ENCODE data around the gene ERC1.
A peak's percentile ranks its signal among the peaks of the same experiment; 100 is the strongest.
"Not testable (repeated sequence)": the region's sequence is repeated elsewhere in the genome, so short reads cannot be mapped to it uniquely, and the experiment has no call there.

The ERC1 gene

DNA sequence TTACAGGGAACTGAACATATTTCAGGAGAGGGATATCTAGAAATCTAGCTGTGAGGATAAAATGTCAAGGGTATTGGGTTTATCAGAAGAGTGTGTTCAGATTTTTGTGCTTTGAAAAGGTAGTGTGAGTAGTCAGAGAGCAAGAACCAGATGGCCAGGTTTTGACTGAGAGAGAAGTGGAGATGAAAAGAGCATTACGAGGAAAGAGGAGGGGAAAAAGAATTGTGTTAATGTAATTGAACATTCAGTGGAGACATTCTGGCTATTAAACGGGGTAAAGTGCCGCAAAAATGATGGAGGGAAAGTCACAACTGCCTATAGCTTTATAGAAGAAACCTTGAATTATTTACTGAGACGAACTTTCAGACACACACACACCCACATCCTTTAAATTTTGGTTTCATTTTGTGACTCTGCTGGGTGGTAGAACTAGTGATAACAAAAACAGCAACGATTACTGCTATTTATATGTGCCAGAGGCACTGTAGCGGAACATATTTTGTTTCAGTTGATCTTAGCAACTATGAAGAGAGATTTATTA, 213.6 kb downstream of the ERC1 start:
- Mint-ChIP-seq H3K4me3 (no peak overlapping the region), H3K4me1 (ENCODE audit: low read depth) (peaks cover 15% of the 10 kb centered on the region)

DNA sequence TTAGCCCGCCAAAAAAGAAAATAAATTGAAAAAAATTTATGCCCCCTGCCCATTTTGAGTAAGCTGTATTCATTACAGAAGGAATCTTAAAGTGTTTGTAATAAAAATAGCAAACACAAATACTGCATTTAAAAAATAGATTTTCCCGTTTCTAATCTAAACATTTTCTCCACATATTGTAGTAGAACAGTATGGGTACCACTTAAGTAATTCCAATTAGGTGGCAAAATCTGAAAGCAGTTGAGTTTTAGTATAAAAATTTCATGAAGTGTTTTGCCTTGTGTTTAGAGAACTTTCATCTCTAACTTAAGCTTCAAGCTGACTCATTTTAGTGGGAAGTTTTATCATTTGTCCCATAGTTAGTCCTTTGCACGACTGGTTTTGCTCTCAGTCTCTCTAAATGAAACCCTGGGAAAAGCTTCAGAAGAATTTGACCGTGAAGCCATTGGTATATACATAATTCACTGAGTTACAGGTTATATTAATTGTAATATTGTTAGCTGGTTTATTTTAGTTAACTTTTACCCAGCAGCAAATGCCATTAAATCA, 214.6 kb downstream of the ERC1 start:
- Mint-ChIP-seq H3K27me3 (no peaks in the 10 kb centered on the region), H3K9me3 (no peaks in the 10 kb centered on the region), H3K27ac (no peak overlapping the region), H3K4me3 (no peak overlapping the region), H3K36me3 (ENCODE audit: low read depth) (peaks cover 10% of the 10 kb centered on the region), H3K4me1 (ENCODE audit: low read depth) (peaks cover 15% of the 10 kb centered on the region)
- no peak for DNase-seq

More for the DNA sequence above, 213.6 kb downstream of the ERC1 start:
- Mint-ChIP-seq H3K27ac (no peak overlapping the region), H3K36me3 (ENCODE audit: low read depth) (peaks cover 16% of the 10 kb centered on the region), H3K27me3 (no peaks in the 10 kb centered on the region), H3K9me3 (no peaks in the 10 kb centered on the region)
- DNase-seq = no peak

- no peak for DNase-seq
- Mint-ChIP-seq H3K27me3 (no peaks in the 10 kb centered on the region), H3K36me3 (ENCODE audit: low read depth) (peaks cover 10% of the 10 kb centered on the region), H3K27ac (no peak overlapping the region), H3K4me3 (no peak overlapping the region), H3K4me1 (ENCODE audit: low read depth) (peaks cover 15% of the 10 kb centered on the region), H3K9me3 (no peaks in the 10 kb centered on the region)
Observed at GRCh38 chr12:1206118-1206734, 215.2 kb downstream of the ERC1 start.

GRCh38 chr12:1207276-1207675, 216.3 kb downstream of the ERC1 start:
- no peak for DNase-seq
- no peak overlapping the region for H3K27ac Mint-ChIP-seq
- no peaks in the 10 kb centered on the region for H3K9me3 Mint-ChIP-seq
- H3K4me3 Mint-ChIP-seq = no peak overlapping the region
- peaks cover 12% of the 10 kb centered on the region for H3K4me1 Mint-ChIP-seq (ENCODE audit: low read depth)
- H3K36me3 Mint-ChIP-seq (ENCODE audit: low read depth) = peaks cover 10% of the 10 kb centered on the region
- no peaks in the 10 kb centered on the region for H3K27me3 Mint-ChIP-seq

- not testable (repeated sequence) for H3K9me3 Mint-ChIP-seq; H3K27ac Mint-ChIP-seq; H3K27me3 Mint-ChIP-seq; DNase-seq; H3K4me3 Mint-ChIP-seq; H3K36me3 Mint-ChIP-seq (ENCODE audit: low read depth)
- H3K4me1 Mint-ChIP-seq (ENCODE audit: low read depth) = peaks cover 24% of the 10 kb centered on the region
Observed at GRCh38 chr12:1208719-1209118, 217.7 kb downstream of the ERC1 start.

DNA sequence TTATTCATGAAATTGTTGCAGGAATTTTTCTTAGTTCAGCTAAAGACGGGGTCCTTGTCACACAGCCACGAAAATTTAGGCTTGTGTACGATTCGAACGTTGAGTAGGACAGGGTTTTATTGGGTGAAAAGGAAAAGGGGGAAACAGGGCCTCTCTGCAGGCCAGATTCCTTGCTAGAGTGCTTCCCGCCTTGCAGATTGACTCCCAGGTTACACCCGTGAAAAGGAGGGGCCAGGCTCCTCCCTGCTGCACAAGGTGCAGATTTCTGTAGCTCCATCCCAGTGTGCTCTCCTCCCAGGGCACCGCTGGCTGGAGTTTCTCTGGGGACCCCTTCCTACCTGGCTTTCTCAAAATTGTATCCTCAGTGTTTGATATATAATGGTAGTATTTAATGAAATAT, 221.5 kb downstream of the ERC1 start:
- no peak for DNase-seq
- Mint-ChIP-seq H3K27ac (no peak overlapping the region), H3K36me3 (ENCODE audit: low read depth) (peaks cover 10% of the 10 kb centered on the region), H3K4me3 (no peak overlapping the region), H3K27me3 (no peaks in the 10 kb centered on the region), H3K4me1 (ENCODE audit: low read depth) (peaks cover 18% of the 10 kb centered on the region), H3K9me3 (no peaks in the 10 kb centered on the region)

DNA sequence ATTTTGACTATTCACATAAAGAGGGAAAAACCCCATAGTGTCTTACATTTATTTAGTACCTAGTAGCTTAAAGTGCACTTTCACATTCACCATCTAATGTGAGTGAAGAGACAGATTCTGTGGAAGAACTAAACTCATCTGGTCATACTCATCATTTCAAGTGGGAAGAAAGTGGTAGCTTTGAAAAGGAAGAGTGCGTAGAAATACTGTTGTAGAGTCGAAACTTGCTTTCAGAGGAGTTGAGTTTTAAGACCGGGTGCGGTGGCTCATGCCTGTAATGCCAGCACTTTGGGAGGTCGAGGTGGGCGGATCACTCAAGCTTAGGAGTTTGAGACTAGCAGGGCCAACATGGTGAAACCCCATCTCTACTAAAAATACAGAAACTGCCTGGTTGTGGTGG, 222.2 kb downstream of the ERC1 start:
- peak overlapping the region; percentile 76 for H3K27ac Mint-ChIP-seq
- no peak overlapping the region for H3K4me3 Mint-ChIP-seq
- peaks cover 5% of the 10 kb centered on the region for H3K36me3 Mint-ChIP-seq (ENCODE audit: low read depth)
- peak; percentile 37 for DNase-seq
- peaks cover 18% of the 10 kb centered on the region for H3K4me1 Mint-ChIP-seq (ENCODE audit: low read depth)
- H3K27me3 Mint-ChIP-seq = no peaks in the 10 kb centered on the region
- H3K9me3 Mint-ChIP-seq = no peaks in the 10 kb centered on the region

DNA sequence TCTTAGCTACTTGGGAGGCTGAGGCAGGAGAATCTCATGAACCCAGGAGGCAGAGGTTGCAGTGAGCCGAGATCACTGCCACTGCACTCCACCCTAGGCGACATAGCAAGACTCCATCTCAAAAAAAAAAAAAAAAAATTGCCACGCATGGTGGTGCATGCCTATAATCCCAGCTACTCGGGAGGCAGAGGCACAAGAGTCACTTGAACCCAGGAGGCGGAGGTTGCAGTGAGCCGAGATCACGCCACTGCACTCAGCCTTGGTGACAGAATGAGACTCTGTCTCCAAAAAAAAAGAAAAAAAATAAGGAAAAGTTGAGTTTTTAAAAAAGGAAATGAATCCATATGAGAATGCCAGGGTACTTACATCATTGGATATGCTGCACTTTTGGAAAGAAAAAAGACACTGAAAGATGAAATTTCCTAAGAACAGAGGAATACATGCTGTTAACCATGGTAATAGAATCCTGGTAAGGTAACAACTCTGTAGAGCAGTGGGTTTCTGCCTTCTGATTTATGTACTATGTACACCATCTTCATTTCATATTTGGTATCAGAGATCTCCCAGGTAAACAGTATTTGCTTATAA, 222.7 kb downstream of the ERC1 start:
- Mint-ChIP-seq H3K9me3 (no peaks in the 10 kb centered on the region), H3K4me3 (no peak overlapping the region), H3K27me3 (no peaks in the 10 kb centered on the region), H3K36me3 (ENCODE audit: low read depth) (peaks cover 3% of the 10 kb centered on the region), H3K27ac (peak overlapping the region; percentile 76), H3K4me1 (ENCODE audit: low read depth) (peaks cover 18% of the 10 kb centered on the region)
- DNase-seq = no peak

DNA sequence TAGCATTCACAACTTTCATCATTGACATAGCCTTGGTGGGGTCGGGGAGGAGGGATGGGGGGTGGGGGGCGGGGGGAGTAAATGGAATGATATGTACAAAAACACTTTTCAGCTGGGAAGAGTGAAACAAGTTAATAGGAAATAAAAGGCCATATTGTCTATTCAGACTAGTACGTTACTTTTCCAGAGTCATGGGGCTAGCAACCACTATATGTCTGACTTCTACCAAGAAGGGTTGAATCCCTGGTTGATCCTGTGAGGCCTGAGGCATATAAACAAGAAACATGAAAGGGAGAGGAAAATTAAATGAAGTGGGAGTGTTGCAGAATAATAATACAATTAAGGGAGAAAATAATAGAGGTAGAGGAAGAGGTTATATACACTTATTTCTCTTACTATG, 225.5 kb downstream of the ERC1 start:
- Mint-ChIP-seq H3K4me3 (no peak overlapping the region), H3K27me3 (no peaks in the 10 kb centered on the region), H3K36me3 (ENCODE audit: low read depth) (no peaks in the 10 kb centered on the region), H3K9me3 (no peaks in the 10 kb centered on the region), H3K27ac (no peak overlapping the region), H3K4me1 (ENCODE audit: low read depth) (peaks cover 18% of the 10 kb centered on the region)
- no peak for DNase-seq

DNA sequence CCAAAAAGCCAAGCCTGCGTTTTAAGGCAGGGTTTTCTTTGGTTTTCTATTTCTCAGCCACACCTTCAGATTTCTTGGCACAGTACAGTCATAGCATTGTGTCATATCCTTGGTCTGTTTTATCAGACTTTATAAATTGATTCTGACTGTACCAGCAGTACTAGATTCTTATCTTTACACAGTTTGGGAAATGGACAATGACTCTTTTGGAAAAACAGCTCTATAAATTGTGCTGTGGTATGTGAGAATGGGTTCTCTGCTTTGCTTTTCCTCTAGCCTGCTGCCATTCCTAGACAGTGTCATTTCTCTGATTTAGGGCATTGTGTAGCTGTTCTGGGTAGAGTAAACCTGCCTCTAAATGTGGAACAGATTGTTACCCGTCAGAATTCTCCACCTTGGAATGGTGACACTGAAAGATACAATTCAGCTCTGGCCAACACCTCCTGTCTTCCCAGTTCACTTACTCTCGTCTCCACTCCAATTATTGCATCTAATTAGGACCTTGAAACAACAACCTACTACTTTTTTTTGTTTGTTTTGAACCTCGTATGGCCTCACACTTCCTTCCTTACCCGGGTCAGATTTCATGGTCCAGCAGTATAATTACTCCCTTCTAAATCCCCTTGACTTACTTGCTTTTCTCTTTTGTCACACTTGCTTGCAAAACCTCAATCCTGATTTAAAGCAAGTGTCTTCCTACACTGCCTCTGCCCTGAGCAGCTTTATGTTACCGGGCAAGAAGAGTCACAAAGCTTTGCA, 226.3 kb downstream of the ERC1 start:
- H3K4me1 Mint-ChIP-seq (ENCODE audit: low read depth) = peaks cover 13% of the 10 kb centered on the region

GRCh38 chr12:1218369-1218768, 227.3 kb downstream of the ERC1 start:
- no peak overlapping the region for H3K27ac Mint-ChIP-seq
- no peaks in the 10 kb centered on the region for H3K9me3 Mint-ChIP-seq
- H3K4me3 Mint-ChIP-seq = no peak overlapping the region
- peaks cover 4% of the 10 kb centered on the region for H3K4me1 Mint-ChIP-seq (ENCODE audit: low read depth)
- no peaks in the 10 kb centered on the region for H3K27me3 Mint-ChIP-seq
- no peak for DNase-seq
- no peaks in the 10 kb centered on the region for H3K36me3 Mint-ChIP-seq (ENCODE audit: low read depth)

More for the DNA sequence above, 226.3 kb downstream of the ERC1 start:
- DNase-seq = no peak
- Mint-ChIP-seq H3K36me3 (ENCODE audit: low read depth) (no peaks in the 10 kb centered on the region), H3K27ac (no peak overlapping the region), H3K9me3 (no peaks in the 10 kb centered on the region), H3K27me3 (no peaks in the 10 kb centered on the region), H3K4me3 (no peak overlapping the region)

DNA sequence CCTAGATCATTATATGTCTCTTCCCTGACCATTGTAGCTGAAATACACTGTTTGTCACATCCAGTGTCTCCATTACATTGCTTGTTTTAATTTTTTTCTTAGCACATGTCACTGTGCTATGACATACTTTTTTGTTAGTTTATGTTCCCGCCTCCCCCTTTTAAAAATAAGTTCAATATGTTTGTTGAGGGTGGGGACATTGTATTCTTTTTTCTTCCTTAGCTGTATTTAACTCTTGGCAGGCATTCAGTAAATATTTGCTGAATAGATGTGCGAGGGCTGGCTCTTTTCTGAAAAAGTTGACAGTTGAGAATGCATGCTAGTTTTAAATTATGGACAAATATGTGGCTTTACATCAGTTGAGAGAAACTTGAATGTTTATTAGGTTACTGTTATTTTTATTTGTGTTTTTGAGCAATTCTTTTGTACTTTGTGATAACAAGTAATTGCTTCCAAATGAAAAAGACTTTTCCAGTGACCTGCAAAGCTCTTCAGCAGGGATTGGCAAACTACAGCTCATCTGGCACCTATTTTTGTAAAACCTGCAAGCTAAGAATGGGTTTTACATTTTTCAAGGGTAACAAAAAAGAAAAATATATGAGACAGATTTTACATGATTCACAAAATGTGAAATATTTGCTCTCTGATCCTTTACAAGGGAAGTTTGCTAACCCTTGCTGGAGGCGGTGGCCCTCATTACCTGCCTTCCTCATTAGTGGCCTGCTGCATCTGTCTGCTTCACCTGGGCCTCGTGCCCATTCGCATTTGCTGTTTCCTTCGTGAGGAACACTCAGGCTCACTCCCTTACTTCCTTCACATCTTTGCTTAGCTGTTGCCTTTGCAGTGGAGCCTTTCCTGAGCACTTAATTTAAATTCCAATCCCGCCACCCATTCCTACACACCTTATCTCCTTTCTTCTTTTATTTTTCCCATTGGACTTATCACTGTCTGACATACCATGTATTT, 229.4 kb downstream of the ERC1 start:
- H3K4me1 Mint-ChIP-seq (ENCODE audit: low read depth) = no peaks in the 10 kb centered on the region
- no peaks in the 10 kb centered on the region for H3K9me3 Mint-ChIP-seq
- H3K36me3 Mint-ChIP-seq (ENCODE audit: low read depth) = no peaks in the 10 kb centered on the region
- H3K27ac Mint-ChIP-seq = no peak overlapping the region
- H3K27me3 Mint-ChIP-seq = no peaks in the 10 kb centered on the region
- DNase-seq = no peak
- H3K4me3 Mint-ChIP-seq = no peak overlapping the region

- peaks cover 2% of the 10 kb centered on the region for H3K36me3 Mint-ChIP-seq (ENCODE audit: low read depth)
- DNase-seq = no peak
- H3K9me3 Mint-ChIP-seq = no peaks in the 10 kb centered on the region
- H3K27me3 Mint-ChIP-seq = no peaks in the 10 kb centered on the region
- no peak overlapping the region for H3K27ac Mint-ChIP-seq
- H3K4me1 Mint-ChIP-seq (ENCODE audit: low read depth) = peaks cover 20% of the 10 kb centered on the region
- no peak overlapping the region for H3K4me3 Mint-ChIP-seq
Observed at GRCh38 chr12:1222858-1223639, 232.0 kb downstream of the ERC1 start.
